Measurements from ENCODE around the gene PLPPR1. TPM values are rescaled to one million over a fixed set of nuclear protein-coding genes. Genes with fewer than 3 reads are reported as not detected.
"Not testable (repeated sequence)": the region's sequence is repeated elsewhere in the genome, so short reads cannot be mapped to it uniquely, and the experiment has no call there.

The PLPPR1 gene
- polyA plus RNA-seq, 4 donors: 0.70 to 23.8 (median 17.0) TPM

- DNase-seq (ENCODE audit: low read depth in 4 of 4, low spot score in 3 of 4): peak in 3 of 4 donors; percentile 12 to 27 (median 27)
These were observed 90.8 kb downstream of the PLPPR1 start for GRCh38 chr9:101119206-101119819.

GRCh38 chr9:101121836-101122399 is 93.4 kb downstream of the PLPPR1 start:
- DNase-seq (ENCODE audit: low read depth in 4 of 4, low spot score in 3 of 4): no peak

GRCh38 chr9:101126556-101126955 is 98.0 kb downstream of the PLPPR1 start:
- no peak for DNase-seq (ENCODE audit: low read depth in 4 of 4, low spot score in 3 of 4)

GRCh38 chr9:101127369-101127768 is 98.8 kb downstream of the PLPPR1 start:
- not testable (repeated sequence) for DNase-seq (ENCODE audit: low read depth in 4 of 4, low spot score in 3 of 4)

GRCh38 chr9:101128623-101129022 is 100.1 kb downstream of the PLPPR1 start:
- DNase-seq (ENCODE audit: low read depth in 4 of 4, low spot score in 3 of 4): no peak

GRCh38 chr9:101130054-101130453 is 101.5 kb downstream of the PLPPR1 start:
- DNase-seq (ENCODE audit: low read depth in 4 of 4, low spot score in 3 of 4): no peak

- no peak for DNase-seq (ENCODE audit: low read depth in 4 of 4, low spot score in 3 of 4)
These were observed 102.8 kb downstream of the PLPPR1 start for GRCh38 chr9:101131326-101131725.

GRCh38 chr9:101132801-101133200 is 104.3 kb downstream of the PLPPR1 start:
- no peak for DNase-seq (ENCODE audit: low read depth in 4 of 4, low spot score in 3 of 4)

- DNase-seq (ENCODE audit: low read depth in 4 of 4, low spot score in 3 of 4): no peak
These were observed 110.0 kb downstream of the PLPPR1 start for GRCh38 chr9:101138509-101138908.

GRCh38 chr9:101139082-101139481 is 110.6 kb downstream of the PLPPR1 start:
- DNase-seq (ENCODE audit: low read depth in 4 of 4, low spot score in 3 of 4): no peak

- DNase-seq (ENCODE audit: low read depth in 4 of 4, low spot score in 3 of 4): no peak
These were observed 112.2 kb downstream of the PLPPR1 start for GRCh38 chr9:101140764-101141163.

GRCh38 chr9:101146508-101146907 is 118.0 kb downstream of the PLPPR1 start:
- no peak for DNase-seq (ENCODE audit: low read depth in 4 of 4, low spot score in 3 of 4)

- DNase-seq (ENCODE audit: low read depth in 4 of 4, low spot score in 3 of 4): no peak
These were observed 119.8 kb downstream of the PLPPR1 start for GRCh38 chr9:101148344-101148743.

GRCh38 chr9:101158361-101158760 is 129.8 kb downstream of the PLPPR1 start:
- no peak for DNase-seq (ENCODE audit: low read depth in 4 of 4, low spot score in 3 of 4)

GRCh38 chr9:101162231-101162630 is 133.7 kb downstream of the PLPPR1 start:
- DNase-seq (ENCODE audit: low read depth in 4 of 4, low spot score in 3 of 4): no peak

GRCh38 chr9:101165131-101165530 is 136.6 kb downstream of the PLPPR1 start:
- DNase-seq (ENCODE audit: low read depth in 4 of 4, low spot score in 3 of 4): no peak

GRCh38 chr9:101167490-101168134 is 139.1 kb downstream of the PLPPR1 start:
- DNase-seq (ENCODE audit: low read depth in 4 of 4, low spot score in 3 of 4): no peak

- DNase-seq (ENCODE audit: low read depth in 4 of 4, low spot score in 3 of 4): no peak
These were observed 144.1 kb downstream of the PLPPR1 start for GRCh38 chr9:101172616-101173015.

GRCh38 chr9:101173907-101174306 is 145.4 kb downstream of the PLPPR1 start:
- DNase-seq (ENCODE audit: low read depth in 4 of 4, low spot score in 3 of 4): no peak

- DNase-seq (ENCODE audit: low read depth in 4 of 4, low spot score in 3 of 4): no peak
These were observed 147.9 kb downstream of the PLPPR1 start for GRCh38 chr9:101176384-101176783.

GRCh38 chr9:101184813-101185278 is 156.3 kb downstream of the PLPPR1 start:
- peak in 1 of 4 donors; percentile 14 for DNase-seq (ENCODE audit: low read depth in 4 of 4, low spot score in 3 of 4)

GRCh38 chr9:101191723-101192122 is 163.2 kb downstream of the PLPPR1 start:
- DNase-seq (ENCODE audit: low read depth in 4 of 4, low spot score in 3 of 4): no peak

Measured in left renal pelvis (tissue), 4 donors.